Tibial nerve (tissue), 4 donors: ENCODE measurements around the gene ADD2. TPM values are rescaled to one million over a fixed set of nuclear protein-coding genes. Genes with fewer than 3 reads are reported as not detected.

ENCODE experiments used
- DNase-seq, 2 donors: peaks; one replicate each; pipeline ENCODE4 v3.0.0-alpha.2; 2019; ENCODE audit warnings: low spot score in 2 of 2
- H3K27ac ChIP-seq, 4 donors: fragments of 200-600 bp; sonication (generic) in 3 of 4; one replicate each; pipeline ENCODE4 v1.5.1; 2017 to 2019; ENCODE audit warnings: mild to moderate bottlenecking in 1 of 4
- H3K27me3 ChIP-seq, 2 donors: fragments of 200-600 bp; sonication (generic) in 1 of 2; one replicate each; pipeline versions ENCODE4 v1.5.1 to v1.6.0; 2017 to 2019
- H3K36me3 ChIP-seq, 3 donors: fragments of 200-600 bp; sonication (generic); one replicate each; pipeline ENCODE4 v1.5.1; 2018 to 2019
- H3K4me1 ChIP-seq, 4 donors: fragments of 200-600 bp; sonication (generic) in 3 of 4; one replicate each; pipeline ENCODE4 v1.5.1; 2017 to 2019
- H3K4me3 ChIP-seq, 4 donors: fragments of 200-600 bp; sonication (generic) in 3 of 4; one replicate each; pipeline ENCODE4 v1.5.1; 2017 to 2019; ENCODE audit warnings: mild to moderate bottlenecking in 1 of 4, moderate library complexity in 1 of 4
- H3K9me3 ChIP-seq, 4 donors: fragments of 200-600 bp; sonication (generic) in 3 of 4; one replicate each; pipeline ENCODE4 v1.5.1; 2017 to 2019
- CTCF ChIP-seq, 5 experiments: fragments of 200-600 bp in 3 of 5; fragments of 450-650 bp in 2 of 5; sonication (generic) in 3 of 5; IDR thresholded peaks; one replicate each; pipeline ENCODE4 v1.5.1; 2016 to 2019; ENCODE audit warnings: antibody characterized with exemption in 5 of 5, mild to moderate bottlenecking in 3 of 5, moderate library complexity in 2 of 5
- EP300 ChIP-seq, 2 donors: sonication (generic); formaldehyde crosslinking; IDR thresholded peaks; one replicate each; pipeline ENCODE4 v1.6.1; 2017; ENCODE audit warnings: antibody characterized with exemption in 2 of 2, mild to moderate bottlenecking in 1 of 2
- POLR2A ChIP-seq, 2 donors: fragments of 450-650 bp; IDR thresholded peaks; one replicate each; pipeline ENCODE4 v1.6.1; 2017; ENCODE audit warnings: antibody characterized with exemption in 2 of 2, mild to moderate bottlenecking in 2 of 2, moderate library complexity in 2 of 2
- WGBS, 2 donors: methylation state at CpG; one replicate each; pipeline ENCODE4 v1.1.5; 2018; 5-methylcytosine and 5-hydroxymethylcytosine counted together
- total RNA-seq, 4 donors: library from RNA; depleted of rRNA; stranded (reverse); fragments of >200 nt; gene quantifications; one replicate each; pipeline ENCODE4 v1.1.0, GENCODE V29; 2016

Gene ADD2
- total RNA-seq, 4 donors from 2014 or later: 0.63 to 6.0 (median 3.2) TPM

- Histone ChIP-seq H3K36me3 (no peaks in the 10 kb centered on the region), H3K27ac (no peak overlapping the region), H3K9me3 (no peaks in the 10 kb centered on the region), H3K4me1 (no peaks in the 10 kb centered on the region), H3K4me3 (no peak overlapping the region), H3K27me3 (peaks cover 0 to 12% of the 10 kb centered on the region in 2 donors)
- 83 to 90% methylated on average over 3 of the region's 3 CpGs for WGBS, 2 donors
- TF ChIP-seq CTCF (IDR thresholded peaks at IDR 0.05) (no peak), POLR2A (IDR thresholded peaks at IDR 0.05) (no peak), EP300 (IDR thresholded peaks at IDR 0.05) (no peak)
- no peak for DNase-seq
Observed at GRCh38 chr2:70756128-70756527, 11.9 kb downstream of the ADD2 start.

- Histone ChIP-seq H3K27me3 (peaks cover 0 to 12% of the 10 kb centered on the region in 2 donors), H3K36me3 (no peaks in the 10 kb centered on the region), H3K4me1 (no peaks in the 10 kb centered on the region), H3K9me3 (no peaks in the 10 kb centered on the region), H3K27ac (no peak overlapping the region), H3K4me3 (no peak overlapping the region)
- TF ChIP-seq POLR2A (IDR thresholded peaks at IDR 0.05) (no peak), CTCF (IDR thresholded peaks at IDR 0.05) (no peak)
- 64 to 73% methylated on average over 4 of the region's 4 CpGs for WGBS, 2 donors
- DNase-seq: no peak
Observed at GRCh38 chr2:70753902-70754301, 14.1 kb downstream of the ADD2 start.

GRCh38 chr2:70753031-70753430 is 15.0 kb downstream of the ADD2 start:
- TF ChIP-seq POLR2A (IDR thresholded peaks at IDR 0.05): no peak
- no peak for TF ChIP-seq CTCF (IDR thresholded peaks at IDR 0.05)
- TF ChIP-seq EP300 (IDR thresholded peaks at IDR 0.05): no peak
- peaks cover 0 to 9% of the 10 kb centered on the region in 2 donors for H3K27me3 ChIP-seq
- H3K4me3 ChIP-seq: no peak overlapping the region
- no peaks in the 10 kb centered on the region for H3K9me3 ChIP-seq
- DNase-seq: no peak
- H3K4me1 ChIP-seq: no peaks in the 10 kb centered on the region
- H3K27ac ChIP-seq: no peak overlapping the region
- H3K36me3 ChIP-seq: no peaks in the 10 kb centered on the region

GRCh38 chr2:70752396-70752795 is 15.6 kb downstream of the ADD2 start:
- Histone ChIP-seq H3K9me3 (no peaks in the 10 kb centered on the region), H3K36me3 (no peaks in the 10 kb centered on the region), H3K4me3 (no peak overlapping the region), H3K4me1 (no peaks in the 10 kb centered on the region), H3K27me3 (peaks cover 0 to 3% of the 10 kb centered on the region in 2 donors), H3K27ac (no peak overlapping the region)
- TF ChIP-seq CTCF (IDR thresholded peaks at IDR 0.05) (no peak), EP300 (IDR thresholded peaks at IDR 0.05) (no peak), POLR2A (IDR thresholded peaks at IDR 0.05) (no peak)
- 76 to 81% methylated on average over 1 of the region's 1 CpG for WGBS, 2 donors
- DNase-seq: no peak

- no peak for DNase-seq
- H3K27ac ChIP-seq: no peak overlapping the region
- WGBS, 2 donors: 52 to 60% methylated on average over 4 of the region's 4 CpGs
- TF ChIP-seq CTCF (IDR thresholded peaks at IDR 0.05) (no peak), POLR2A (IDR thresholded peaks at IDR 0.05) (no peak), EP300 (IDR thresholded peaks at IDR 0.05) (no peak)
- H3K9me3 ChIP-seq: no peaks in the 10 kb centered on the region
- H3K4me3 ChIP-seq: no peak overlapping the region
- no peaks in the 10 kb centered on the region for H3K27me3 ChIP-seq
- H3K36me3 ChIP-seq: no peaks in the 10 kb centered on the region
- no peaks in the 10 kb centered on the region for H3K4me1 ChIP-seq
Observed at GRCh38 chr2:70751881-70752280, 16.1 kb downstream of the ADD2 start.
